NOMO-1 (cell line): ENCODE results near the gene CFLAR.
"Not testable (repeated sequence)": the region's sequence is repeated elsewhere in the genome, so short reads cannot be mapped to it uniquely, and the experiment has no call there.

Experiments
- DNase-seq, 2 experiments: peaks; one replicate each; lab custom pipeline; 2025; ENCODE audit not compliant: unreplicated experiment in 2 of 2; lab: John Stamatoyannopoulos, UW

The CFLAR gene

DNA sequence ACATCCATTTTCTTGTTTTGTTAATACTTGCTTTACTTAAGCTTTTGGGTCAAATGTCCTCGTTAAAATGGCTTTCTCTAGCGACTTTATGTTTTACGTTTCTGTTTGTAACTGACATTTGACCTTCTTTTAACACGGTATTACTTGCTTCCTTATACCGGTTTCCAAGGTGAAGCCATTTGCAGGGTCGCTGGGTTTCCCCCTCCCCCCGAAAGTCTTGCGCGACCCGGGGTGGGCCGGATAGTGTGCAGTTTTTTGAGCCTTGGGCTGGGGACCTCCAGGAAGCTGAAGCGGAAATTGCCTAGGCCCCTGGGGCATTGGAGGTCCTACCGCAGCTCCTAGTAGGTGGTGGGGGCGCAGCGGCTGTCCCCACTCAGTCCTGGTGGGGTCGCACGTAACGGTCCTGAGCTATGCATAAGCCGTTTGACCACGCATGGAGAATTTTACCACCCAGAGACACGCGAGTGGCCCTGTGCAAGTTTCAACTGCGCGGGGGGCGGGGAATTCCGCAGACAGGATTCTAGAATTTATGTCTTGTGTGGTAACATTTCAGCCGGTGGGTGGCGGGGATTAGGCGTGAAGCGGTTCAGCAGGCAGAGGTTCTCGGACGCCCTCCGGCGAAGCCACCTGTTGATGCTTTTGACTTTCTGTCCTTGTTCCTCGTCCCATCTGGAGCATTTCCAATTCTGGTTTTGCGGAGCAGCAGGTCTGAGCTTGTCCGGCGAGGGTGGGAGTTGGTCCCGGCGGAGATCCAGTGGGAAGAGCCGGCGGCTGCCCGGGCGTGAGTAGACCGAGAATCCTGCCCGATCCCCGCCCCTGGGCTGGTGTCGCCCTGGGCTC lies 2.4 kb downstream of the CFLAR start:
- DNase-seq, result peak; percentile 85 to 94

DNA sequence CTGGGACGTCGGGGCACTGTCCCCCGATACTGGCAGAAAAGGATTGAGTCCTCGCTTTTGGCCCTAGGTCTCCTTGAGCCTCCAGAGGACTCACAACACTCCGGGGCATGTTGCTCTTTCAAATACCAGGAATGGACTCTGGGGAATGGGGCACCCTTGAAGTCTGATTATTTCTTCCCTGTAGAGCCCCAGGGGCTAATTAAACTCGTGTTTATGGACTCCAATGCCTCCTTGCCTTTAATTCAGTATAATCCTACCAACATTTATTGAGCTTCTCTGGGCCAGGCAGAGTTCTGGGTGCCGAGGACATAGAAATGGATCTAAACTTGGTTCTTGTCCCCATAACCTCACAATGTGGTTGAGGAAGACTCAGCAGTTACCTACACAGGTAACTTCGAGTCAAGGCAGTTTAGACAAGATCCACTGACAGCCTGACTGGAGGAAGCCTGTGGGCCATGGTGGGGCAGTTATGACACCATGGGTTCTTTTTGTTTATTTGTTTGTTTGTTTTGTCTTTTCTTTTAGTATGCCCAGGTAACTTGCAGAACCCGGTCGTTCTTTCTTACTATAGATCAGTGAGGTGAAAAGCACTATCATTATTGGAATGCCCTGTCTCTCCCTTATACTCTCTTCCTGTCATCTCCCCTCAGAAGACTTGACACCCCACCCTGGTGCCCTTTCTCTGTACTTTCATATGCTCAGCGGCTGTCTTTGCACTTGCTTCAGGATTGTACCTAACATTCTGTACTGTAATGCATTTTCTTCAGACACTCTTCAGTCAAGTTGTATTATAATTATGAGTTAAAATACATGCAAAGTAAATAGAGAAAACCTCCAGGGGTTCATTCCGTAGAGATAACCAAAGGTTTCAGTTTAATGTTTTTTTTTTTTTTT lies 3.2 kb downstream of the CFLAR start:
- peak in 1 of 2 experiments; percentile 43 for DNase-seq

DNA sequence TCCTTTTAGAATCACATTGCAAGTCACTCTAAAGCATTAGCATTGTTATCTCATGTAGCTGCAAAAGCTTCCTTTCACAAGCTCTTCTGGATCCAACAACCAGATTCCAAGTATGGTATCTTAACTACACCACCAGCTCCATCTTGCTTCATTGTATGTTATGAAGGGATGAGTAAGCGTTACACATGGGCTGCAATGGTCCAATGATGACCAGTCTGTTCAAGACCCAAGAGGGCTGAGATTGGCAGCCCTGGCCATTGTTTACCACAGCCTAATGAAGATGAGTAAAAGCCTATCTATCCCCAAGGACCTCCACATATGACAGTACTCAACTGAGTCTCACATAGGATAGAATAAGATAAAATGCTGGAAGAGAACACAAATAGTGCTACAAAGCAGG lies 6.3 kb downstream of the CFLAR start:
- no peak for DNase-seq

DNA sequence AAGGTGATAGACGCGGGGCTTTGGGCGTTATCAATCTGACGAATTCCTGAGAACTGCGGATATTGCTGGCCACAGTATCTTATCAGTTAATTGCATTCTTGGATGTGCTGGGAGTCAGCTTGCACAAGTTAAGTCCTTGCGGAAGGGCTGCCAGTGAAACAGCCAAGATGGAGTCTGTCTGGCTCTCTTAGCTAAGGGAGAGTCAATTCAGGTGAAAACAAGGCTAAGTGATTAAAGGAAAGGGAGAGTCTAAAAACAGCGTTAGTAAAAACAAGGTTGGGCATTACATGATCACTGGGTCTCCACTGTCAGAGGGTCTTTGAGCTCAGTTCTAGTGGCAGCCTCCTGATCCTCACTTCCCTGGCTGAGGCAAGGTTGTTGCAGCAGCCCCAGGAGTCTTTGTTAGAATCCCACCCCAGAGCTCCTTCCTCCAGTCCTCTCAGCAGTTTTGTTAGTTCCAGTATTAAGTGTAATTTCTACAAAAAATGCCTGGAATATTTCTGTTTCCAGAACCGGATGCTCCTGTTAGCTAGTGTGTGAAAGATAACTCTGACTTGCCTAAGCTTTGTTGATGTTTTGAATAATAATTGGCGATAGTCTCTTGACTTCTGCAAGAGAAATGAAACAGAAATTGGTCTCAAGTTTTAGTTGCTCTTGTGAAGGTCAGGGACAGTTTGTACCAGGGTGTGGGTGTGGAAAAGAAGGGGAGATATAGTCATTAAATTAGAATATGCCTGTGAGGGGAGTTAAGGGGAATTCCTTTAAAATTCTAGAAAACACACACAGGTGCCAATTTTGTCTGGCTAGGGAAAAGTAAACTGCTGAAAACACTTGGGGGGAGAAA lies 10.6 kb downstream of the CFLAR start:
- no peak for DNase-seq

DNA sequence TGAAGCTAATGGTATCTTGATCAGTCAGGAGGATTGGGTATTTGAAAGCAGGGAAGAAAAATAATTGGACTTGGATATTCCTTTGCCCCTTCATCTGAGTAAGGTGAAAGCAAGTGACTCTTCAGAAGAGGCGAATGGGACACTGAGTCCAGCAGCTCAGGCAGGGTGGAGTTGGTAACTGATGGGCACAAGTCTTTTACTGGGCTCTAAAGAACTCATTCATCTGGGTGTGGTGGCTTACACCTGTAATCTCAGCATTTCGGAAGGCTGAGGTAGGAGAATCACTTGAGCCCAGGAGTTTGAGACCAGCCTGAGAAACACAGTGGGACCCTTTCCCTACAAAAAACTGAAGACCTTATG lies 11.2 kb downstream of the CFLAR start:
- no peak for DNase-seq

DNA sequence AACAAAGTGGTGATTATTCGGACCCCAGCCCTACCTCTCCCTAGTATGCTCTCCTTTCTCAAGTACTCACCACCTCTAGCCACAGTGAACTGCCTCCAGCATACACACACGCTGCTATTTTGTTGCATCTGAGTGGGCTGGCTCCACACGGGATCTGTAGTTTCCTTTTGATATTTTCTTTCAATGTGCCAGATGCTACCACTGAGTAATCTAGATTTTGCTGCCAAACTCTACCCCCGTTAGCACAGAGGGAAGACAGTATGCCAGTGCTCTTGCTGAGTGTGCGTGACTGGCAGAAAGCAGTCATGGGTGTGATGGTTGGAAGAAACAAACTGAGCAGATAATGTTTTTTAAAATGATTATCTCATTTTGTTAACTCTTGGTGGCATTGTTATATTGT lies 11.6 kb downstream of the CFLAR start:
- DNase-seq, result no peak

DNA sequence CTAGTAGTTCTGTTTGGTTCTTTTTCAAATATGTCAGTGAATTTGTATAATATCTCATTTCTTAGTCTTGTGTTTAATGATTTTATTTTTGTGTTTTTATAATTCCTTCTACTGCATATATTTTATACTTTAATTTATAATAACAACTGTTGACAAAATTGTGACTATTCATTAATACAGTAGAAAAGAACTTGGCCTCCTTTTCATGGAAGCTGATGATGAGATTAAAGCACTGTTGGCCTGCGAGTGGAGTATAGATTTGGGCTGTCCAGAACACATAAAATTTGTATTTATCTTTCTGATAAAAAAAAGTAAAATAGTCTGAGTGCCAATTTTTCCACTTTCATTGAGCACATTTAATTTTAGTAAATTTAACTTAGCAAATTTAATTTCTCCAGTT lies 12.1 kb downstream of the CFLAR start:
- no peak for DNase-seq

DNA sequence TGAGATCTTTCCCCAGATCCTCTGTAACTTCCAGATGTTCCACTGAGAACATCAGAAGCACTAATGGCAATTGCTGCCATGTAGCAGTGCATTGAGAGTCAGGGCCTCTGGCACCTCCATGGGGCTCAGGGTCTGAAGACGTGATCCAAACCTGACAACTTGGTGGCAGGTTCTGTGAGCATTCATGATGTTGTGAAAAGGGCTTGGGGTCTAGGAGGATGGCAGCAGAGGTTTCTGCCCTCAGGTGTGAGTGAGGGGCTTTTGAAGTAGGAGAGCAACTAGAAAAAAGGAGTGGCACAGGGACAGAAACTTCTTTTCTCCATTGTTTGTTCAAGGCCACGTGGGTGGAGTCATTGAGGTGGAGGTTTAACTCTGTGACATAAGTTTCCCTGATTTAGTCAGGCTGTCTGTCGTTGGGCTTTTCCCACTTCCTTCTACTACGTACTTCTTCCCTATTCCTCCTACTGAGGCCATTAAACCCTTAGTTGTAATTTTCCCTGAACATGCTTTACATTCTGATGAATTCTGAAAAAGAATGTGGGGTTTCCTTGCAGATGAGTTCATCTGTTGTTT lies 13.1 kb downstream of the CFLAR start:
- no peak for DNase-seq

DNA sequence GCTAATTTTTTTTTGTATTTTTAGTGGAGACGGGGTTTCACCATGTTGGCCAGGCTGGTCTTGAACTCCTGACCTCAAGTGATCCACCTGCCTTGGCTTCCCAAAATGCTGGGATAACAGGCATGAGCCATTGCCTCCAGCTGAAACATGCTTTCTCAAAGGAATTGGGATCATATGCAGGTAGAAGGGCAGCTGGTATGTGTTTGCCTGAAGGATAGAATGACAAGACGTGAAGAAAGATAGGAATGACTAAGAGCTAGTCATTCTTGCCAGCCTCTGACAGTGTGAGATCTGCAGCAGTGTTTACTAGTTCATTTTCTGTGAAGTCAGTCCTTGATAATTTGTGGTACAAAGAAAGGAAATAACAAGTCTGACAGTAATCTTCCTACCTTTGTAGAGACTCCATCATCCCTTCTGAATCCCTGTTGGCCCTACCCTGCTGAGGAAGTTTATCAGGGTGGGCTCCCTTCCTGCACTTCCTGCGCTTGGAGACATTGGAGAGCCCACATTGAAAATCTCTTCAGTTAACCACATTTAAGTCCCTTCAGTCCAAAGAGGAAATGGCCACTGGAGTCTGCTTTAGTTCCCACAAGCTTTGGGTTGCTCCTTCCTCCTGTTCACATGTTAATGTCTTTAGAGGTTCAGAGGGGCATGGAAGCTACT lies 14.7 kb downstream of the CFLAR start:
- DNase-seq, result peak; percentile 21 to 46

DNA sequence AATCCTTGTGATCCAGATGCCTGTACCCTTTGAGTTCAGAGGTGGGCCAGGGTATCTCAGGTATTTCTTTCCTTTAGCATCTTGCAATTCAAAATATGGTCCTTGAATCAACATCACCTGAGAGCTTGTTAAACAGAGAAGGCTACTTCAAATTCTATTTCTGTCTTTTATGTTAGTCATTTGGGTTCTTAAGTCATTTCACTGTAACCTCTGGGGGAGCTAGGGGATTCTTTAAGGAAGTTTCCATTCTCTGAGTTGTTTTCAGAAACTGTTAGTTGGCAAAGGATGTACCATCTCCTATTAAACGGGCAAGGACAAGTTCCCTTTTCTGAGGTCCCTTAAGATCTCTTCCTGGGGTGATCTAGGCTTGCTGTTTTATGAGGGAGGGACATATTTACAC lies 16.6 kb downstream of the CFLAR start:
- peak in 1 of 2 experiments; percentile 30 for DNase-seq

DNA sequence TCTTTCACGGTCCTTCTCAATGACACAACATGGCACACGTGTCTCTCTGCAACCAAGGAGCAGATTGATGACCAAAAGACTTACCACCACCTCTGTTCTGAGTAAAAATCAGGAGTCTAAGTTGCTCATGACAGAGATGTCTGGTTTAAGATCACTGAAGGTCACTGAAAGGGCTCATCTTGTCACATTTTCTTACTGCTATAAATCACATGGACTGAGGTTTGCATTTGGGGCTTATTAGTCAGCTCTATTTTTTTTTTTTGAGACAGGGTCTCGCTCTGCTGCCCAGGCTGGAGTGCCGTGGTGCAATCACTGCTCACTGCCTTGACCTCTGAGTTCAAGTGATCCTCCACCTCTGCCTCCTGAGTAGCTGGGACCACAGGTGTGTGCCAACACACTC lies 19.4 kb downstream of the CFLAR start:
- no peak for DNase-seq

DNA sequence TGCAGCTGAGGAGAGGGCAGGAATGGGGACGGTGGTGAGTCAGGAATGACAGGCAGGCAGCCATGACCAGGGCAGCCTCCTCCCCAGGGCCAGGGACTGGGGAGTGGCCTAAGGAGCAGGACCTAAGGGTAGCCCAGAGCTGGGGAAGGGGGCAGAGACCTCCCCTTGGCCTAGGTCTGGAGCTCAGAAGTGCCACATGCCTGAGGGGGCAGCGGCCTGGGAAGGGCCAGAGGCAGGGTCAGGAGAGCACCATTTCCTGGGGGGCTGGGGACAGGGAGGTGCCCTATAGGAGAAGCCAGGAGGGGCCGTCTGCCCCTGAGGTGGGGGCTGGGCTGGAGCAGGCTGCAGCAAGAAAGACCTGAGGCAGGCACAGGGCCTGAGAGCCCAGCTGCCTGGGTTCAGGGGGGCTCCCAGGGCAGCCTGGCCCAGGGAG lies 20.9 kb downstream of the CFLAR start:
- no peak for DNase-seq

DNA sequence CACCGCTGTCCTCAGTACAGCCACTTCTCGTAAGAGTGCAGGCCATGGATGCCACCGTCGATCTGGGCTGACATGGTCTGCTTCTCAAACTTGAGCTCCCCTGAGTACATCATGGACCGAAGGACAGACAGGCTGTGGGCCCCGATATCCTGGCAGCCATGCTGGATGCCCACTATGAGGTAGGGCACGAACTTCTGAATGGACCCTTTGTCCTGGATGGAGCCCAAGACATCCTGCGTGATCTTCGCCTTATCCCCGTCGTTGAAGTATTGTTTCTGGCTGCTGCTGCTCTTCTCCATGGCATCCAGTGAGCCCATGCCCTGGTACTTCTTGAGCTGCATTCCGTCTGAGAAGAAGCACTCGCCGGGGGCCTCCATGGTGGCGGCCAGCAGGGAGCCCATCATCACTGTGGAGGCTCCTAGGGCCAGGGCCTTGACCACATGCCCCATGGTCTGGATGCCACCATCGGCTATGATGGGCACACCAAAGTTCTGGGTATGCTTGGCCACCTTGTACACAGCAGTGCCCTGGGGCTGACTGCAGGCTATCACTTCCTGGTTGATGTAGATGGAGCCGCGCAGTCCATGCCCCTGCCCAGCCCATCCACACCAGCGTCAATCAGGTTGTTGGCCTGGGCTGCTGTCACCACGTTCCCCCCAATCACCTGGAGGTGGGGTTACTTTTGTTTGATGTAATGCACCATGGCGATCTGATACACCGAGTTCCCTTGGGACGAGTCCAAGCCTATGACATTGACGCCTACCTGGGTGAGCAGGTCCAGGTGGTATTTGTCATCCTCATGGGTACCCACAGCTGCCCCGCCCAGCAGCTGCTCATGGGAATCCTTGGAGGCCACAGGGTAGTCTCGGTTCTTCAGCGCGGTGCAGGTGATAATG lies 21.8 kb downstream of the CFLAR start:
- DNase-seq, result no peak

DNA sequence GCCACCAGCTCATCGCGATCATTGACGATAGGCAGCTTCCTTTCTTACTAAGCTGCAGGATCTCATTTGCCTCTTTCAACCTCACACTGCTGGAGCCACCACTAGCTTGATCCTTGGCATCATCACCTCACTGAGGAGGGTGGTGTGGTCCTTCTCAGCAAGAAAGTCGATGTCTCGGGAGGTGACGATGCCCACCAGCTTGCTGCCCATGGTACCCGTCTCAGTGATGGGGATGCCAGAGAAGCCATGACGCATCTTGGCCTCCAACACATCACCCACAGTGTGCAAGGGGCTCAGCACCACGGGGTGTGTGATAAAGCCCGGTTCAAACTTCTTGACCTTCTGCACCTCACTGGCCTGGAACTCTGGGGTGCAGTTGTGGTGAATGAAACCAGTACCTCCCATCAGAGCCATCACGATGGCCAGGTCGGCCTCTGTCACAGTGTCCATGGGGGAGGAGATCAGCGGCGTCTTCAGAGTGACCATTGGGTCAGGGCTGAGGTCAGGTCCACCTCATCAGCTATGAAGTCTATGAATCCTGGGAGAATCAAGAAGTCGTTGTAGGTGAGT lies 22.5 kb downstream of the CFLAR start:
- DNase-seq, result no peak

DNA sequence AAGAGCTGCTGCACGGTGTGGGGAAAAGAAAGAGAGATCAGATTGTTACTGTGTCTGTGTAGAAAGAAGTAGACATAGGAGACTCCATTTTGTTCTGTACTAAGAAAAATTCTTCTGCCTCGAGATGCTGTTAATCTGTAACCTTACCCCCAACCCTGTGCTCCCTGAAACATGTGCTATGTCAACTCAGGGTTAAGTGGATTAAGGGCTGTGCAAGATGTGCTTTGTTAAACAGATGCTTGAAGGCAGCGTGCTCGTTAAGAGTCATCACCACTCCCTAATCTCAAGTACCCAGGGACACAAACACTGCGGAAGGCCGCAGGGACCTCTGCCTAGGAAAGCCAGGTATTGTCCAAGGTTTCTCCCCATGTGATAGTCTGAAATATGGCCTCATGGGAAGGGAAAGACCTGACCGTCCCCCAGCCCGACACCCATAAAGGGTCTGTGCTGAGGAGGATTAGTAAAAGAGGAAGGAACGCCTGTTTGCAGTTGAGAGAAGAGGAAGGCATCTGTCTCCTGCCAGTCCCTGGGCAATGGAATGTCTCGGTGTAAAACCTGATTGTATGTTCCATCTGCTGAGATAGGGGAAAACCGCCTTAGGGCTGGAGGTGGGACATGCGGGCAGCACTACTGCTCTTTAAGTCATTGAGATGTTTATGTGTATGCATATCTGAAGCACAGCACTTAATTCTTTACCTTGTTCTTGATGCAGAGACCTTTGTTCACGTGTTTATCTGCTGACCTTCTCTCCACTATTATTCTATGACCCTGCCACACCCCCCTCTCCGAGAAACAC lies 23.2 kb downstream of the CFLAR start:
- not testable (repeated sequence) for DNase-seq

DNA sequence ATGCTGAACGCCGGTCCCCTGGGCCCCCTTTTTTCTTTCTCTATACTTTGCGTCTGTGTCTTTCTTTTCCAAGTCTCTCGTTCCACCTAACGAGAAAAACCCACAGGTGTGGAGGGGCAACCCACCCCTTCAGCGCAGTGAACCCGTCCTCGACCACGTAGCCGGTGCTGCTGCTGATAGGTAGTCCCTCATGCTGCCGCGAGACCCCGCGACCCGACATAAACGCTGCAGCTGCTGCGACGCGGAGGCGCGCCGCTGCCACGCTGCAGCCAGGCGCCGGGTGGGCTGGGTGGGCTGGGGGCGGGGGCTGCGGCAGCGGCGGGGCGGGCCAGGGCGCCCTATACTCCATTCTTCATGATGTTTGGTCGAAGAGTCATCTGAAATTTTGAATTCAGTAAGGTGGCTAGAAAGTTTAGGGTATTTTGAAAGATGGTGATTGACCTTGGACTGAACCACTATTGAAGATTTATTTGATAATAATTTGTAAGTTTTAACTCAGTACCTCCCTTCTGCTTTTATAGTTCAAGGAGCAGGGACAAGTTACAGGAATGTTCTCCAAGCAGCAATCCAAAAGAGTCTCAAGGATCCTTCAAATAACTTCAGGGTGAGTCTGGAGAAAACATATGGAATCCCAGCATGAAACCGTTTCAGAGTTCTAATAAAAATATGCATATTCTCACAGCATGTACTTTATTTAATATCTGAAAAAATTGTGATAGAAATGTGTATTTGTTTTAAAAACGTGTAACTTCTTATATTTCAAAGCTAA lies 24.1 kb downstream of the CFLAR start:
- no peak for DNase-seq
